ENCODE results near the gene NACC2. TPM values are rescaled to one million over a fixed set of nuclear protein-coding genes. Genes with fewer than 3 reads are reported as not detected.

NACC2 gene
- total RNA-seq, 4 donors from 2014 or later = 15.0 to 35.2 (median 20.7) TPM

DNA sequence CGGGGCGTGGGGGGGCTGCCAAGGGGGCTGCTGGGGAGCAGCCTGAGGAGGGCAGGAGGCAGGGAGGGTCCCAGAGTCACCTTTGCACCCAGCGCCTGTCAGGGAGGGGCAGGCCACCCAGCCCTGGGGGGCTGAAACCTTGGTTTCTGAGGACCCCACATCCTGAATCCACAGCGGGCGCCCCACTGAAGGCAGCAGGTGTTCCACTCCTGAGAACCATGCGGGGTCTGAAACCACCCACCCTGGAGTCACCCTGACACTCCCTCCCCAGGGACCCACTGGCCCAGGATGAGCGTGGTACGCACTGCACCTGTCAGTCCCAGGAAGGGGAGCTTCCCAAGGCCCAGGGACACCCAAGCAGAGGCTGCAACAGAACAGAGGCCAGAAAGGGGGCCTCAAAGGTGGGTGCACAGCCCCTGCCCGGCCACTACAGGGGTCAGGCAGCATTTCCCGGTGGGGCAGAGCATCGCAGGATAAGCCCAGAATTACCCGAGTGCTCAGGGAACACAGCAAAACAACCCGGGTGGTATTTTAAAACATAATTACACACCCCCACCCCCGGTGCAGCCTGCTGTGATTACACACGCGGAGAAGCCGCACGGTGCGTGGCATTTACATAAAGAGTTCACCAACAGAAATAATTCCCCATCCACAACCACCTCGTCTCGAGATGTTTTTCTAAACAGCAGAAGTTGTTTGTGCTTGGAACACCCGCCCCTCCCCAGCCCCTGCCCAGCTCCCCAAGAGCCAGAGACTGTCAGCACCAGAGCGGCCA is 76.6 kb downstream of the NACC2 start:
- TF ChIP-seq, protein P1, sequence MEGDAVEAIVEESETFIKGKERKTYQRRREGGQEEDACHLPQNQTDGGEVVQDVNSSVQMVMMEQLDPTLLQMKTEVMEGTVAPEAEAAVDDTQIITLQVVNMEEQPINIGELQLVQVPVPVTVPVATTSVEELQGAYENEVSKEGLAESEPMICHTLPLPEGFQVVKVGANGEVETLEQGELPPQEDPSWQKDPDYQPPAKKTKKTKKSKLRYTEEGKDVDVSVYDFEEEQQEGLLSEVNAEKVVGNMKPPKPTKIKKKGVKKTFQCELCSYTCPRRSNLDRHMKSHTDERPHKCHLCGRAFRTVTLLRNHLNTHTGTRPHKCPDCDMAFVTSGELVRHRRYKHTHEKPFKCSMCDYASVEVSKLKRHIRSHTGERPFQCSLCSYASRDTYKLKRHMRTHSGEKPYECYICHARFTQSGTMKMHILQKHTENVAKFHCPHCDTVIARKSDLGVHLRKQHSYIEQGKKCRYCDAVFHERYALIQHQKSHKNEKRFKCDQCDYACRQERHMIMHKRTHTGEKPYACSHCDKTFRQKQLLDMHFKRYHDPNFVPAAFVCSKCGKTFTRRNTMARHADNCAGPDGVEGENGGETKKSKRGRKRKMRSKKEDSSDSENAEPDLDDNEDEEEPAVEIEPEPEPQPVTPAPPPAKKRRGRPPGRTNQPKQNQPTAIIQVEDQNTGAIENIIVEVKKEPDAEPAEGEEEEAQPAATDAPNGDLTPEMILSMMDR (IDR thresholded peaks at IDR 0.05; ENCODE audit: low read depth) = no peak

DNA sequence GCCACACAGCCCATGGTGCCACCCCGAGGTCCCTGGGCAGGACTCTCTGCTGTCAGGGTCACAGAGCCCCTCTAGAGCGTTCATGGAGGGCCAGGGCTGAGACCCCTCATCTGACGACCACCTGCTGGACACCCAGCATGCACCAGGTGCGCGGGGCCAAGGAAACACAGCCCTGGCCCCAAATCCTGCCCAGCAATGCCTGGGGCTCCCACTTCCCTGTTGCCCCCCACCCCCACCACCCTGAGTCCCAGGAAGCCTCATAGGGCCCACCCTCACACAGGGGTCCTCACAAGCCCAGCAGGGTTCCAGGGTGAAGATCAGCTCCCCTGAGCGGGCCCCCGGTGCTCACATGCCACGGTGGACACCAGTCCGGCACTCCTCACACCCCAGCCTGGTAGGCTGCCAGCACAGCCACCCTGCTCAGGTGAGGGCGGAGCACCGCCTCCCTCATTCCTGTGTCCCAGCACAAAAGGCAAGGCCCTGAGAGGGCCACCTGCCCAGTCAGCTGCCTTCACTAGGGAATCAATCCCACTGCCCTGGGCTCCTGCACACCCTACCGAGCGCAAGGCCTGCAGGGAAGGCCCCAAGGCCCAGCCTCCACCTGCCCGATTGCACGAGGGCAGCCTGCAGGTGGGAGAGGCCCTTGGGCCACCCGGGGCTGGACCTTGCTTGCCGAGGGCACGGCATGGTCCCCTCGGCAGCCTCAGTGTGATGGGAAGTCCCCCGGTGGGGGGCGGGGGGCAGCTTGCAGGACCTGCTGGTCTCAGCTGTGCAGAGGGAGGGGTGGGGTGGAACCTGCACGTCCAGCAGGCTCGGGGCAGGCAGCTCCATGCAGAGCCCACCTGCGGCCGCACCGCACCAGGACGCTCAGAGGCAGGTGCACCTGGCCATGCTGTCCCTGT is 77.5 kb downstream of the NACC2 start:
- TF ChIP-seq, protein P1 (IDR thresholded peaks at IDR 0.05; ENCODE audit: low read depth) = no peak

DNA sequence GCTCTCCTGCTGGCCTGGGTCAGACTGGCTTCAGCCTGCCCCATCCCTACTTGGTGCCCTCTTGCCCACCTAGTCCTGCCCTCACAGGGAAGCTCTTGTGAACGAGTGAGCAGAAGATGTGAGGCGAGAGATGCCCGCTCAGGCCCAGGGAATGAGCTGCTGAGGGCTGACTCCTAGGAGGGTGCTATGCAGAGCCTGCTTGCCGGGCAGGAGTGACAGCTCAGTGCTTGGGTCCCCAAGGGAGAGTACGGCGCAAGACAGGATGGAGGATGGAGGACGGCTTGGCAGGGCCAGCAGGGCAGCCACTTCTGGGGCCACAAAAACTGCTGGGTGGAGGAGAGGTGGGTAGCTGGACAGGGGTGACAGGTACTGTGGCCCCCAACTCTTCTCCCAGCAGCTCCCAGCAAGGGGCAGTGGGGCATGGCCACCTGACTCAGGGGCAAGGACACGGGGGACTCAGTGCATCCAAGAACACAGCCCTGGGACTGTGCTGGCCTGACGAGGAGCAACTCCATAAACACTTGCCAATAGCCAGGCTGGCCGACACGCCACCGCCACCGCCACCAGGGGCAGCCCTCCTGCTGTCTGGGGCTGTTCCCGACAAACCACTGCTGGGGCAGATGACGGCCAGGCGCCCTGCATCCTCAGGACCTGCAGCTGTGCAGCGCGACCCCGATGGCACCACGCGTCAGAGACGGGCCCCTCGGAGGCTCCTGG is 78.4 kb downstream of the NACC2 start:
- TF ChIP-seq, protein P1 (IDR thresholded peaks at IDR 0.05; ENCODE audit: low read depth) = no peak

DNA sequence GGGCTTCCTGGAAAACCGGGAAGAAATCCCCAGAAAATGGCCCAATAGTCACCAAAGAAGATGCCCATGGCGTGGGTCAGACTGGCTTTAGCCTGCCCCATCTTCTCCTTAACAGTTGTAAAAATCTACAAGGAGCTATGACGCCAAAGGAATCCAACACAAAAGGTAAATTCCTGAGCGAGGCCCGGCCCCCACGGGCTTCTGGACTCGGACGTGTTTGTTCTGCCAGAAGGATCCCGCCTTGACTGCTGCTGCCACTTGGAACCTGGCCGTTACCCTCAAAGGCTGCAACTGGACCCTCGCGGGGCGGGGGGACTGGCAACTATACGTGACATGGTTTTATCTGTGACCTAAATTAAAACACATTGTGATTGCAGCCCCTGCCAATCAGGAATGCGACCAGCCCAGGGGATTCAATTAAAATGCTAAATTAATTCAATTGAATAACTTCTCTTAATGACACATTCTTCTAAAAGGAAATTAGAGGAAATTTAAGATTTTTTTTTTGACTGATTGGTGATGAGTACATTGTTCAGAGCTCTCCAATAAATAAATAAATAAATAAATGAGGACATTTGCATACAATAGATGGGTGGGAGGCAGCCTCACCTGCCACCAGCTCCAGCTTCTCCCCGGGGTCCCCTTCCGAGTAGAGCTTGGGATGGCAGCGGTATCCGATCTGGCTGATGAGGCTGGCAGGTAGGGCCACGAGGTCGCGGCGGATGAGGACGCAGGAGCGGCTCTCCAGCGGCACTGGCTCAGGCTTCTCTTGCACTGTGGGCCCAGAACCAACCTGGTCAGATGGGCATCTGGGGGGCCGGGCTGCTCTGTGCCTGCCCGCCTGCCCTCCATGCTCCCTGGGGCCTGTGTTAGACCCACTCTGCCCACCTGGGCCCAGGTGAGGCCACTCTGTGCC is 79.2 kb downstream of the NACC2 start:
- TF ChIP-seq, protein P1 (IDR thresholded peaks at IDR 0.05; ENCODE audit: low read depth) = no peak

DNA sequence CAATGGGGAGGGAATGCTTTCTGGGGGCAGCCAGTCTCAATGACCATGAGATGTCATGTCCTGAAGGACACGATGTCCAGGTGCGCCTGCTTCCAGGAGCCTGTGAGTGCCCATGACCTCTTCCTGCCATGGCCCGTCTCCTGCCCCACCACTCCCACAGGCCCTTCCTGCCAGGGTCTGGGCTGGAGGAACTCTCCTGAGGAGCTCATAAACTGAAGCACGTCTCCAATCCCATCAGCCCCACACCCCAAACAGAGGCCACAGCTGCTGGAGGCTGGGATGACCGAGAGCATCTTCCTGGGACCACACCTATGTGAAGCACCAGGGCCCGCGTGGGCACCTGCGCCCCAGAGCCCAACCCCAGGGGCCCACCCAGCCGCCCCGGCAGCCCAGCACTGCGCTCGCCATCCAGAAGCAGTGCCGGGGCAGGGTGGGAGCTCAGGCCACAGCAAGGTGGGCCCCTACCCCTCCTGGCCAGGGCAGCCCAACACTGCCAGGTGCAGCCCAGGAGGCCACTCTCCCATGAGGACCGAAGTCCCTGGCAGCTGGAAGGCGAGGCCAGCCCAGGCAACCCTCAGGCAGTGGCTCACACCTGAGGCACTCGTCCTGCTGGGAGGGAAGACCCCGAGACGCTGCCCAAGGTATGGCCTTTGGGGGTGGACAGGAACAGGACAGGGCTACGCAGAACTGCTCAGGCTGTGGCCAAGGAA is 80.0 kb downstream of the NACC2 start:
- TF ChIP-seq, protein P1 (IDR thresholded peaks at IDR 0.05; ENCODE audit: low read depth) = no peak
